ENCODE measurements around the gene COMMD1. TPM values are rescaled to one million over a fixed set of nuclear protein-coding genes. Genes with fewer than 3 reads are reported as not detected.

COMMD1 gene
- total RNA-seq, 1 experiment from 2014 or later, result 24.7 TPM

- no peak for TF ChIP-seq ZSCAN18 (CRISPR knock-in tag; IDR thresholded peaks at IDR 0.05)
Measured at GRCh38 chr2:62151306-62151638, 245.8 kb downstream of the COMMD1 start (continued).

- H3K36me3 Mint-ChIP-seq, result peaks cover 8% of the 10 kb centered on the region
- H3K9me3 Mint-ChIP-seq, result peaks cover 10% of the 10 kb centered on the region
- H3K27ac Mint-ChIP-seq, result no peak overlapping the region
- TF ChIP-seq OVOL2 (CRISPR knock-in tag; IDR thresholded peaks at IDR 0.05; ENCODE audit: borderline replicate concordance) (no peak), E2F1 (CRISPR knock-in tag; IDR thresholded peaks at IDR 0.05) (no peak), NFYB (CRISPR knock-in tag; conservative IDR thresholded peaks at IDR 0.05; ENCODE audit: low read depth) (no peak), MYBL2 (CRISPR knock-in tag; IDR thresholded peaks at IDR 0.05) (no peak), IRF1 (CRISPR knock-in tag; IDR thresholded peaks at IDR 0.05) (no peak), PREB (CRISPR knock-in tag; IDR thresholded peaks at IDR 0.05; ENCODE audit: borderline replicate concordance) (no peak), ARID4B (CRISPR knock-in tag; IDR thresholded peaks at IDR 0.05; ENCODE audit: borderline replicate concordance) (no peak), ZBTB21 (CRISPR knock-in tag; IDR thresholded peaks at IDR 0.05; ENCODE audit: borderline replicate concordance) (no peak), IRF2 (CRISPR knock-in tag; IDR thresholded peaks at IDR 0.05; ENCODE audit: borderline replicate concordance, low read depth) (no peak), ERG (CRISPR knock-in tag; IDR thresholded peaks at IDR 0.05) (no peak), NFATC4 (CRISPR knock-in tag; IDR thresholded peaks at IDR 0.05) (no peak), ETV6 (CRISPR knock-in tag; IDR thresholded peaks at IDR 0.05) (no peak)
- H3K27me3 Mint-ChIP-seq (ENCODE audit: low read depth), result no peaks in the 10 kb centered on the region
- ChIA-PET POLR2A (no interaction called here), CTCF (no interaction called here)
- no peak for DNase-seq (ENCODE audit: low spot score)
- no peak overlapping the region for H3K4me3 Mint-ChIP-seq
- H3K4me1 Mint-ChIP-seq, result peaks cover 23% of the 10 kb centered on the region
- no peak for ATAC-seq
Measured at GRCh38 chr2:62152000-62152399, 246.5 kb downstream of the COMMD1 start.

All from WTC11 (cell line).